C1 segment of cervical spinal cord (tissue), 14 donors: ENCODE data around the gene ANKLE2.
A peak's percentile ranks its signal among the peaks of the same experiment; 100 is the strongest.
"Not testable (repeated sequence)": the region's sequence is repeated elsewhere in the genome, so short reads cannot be mapped to it uniquely, and the experiment has no call there.

Experiments used
- DNase-seq, 14 donors: peaks; one replicate each; lab custom pipeline; 2025; lab: John Stamatoyannopoulos, UW

Gene ANKLE2

DNA sequence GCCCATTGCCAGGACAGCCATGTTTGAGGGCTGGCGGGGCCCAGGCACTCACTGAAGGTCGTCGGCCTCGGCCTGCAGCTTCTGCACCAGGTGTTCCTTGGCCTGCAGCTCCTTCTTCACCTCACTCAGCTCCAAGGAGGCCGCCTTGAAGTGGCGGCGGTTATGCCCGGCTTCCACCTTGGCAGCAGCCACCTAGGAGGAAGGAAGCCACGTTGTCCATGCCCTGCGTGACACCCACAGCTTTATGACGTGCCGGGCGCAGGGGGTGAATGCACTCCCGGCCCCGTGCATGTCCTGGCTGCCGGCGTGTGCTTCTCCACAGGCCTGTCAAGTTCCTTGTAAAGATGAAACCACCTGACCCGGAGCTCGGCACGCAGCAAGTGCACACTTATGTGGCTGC, 16.0 kb upstream of the ANKLE2 start:
- no peak for DNase-seq

GRCh38 chr12:132776816-132777568, 15.4 kb upstream of the ANKLE2 start:
- DNase-seq = peak in 2 of 14 donors; percentile 11 to 32

DNA sequence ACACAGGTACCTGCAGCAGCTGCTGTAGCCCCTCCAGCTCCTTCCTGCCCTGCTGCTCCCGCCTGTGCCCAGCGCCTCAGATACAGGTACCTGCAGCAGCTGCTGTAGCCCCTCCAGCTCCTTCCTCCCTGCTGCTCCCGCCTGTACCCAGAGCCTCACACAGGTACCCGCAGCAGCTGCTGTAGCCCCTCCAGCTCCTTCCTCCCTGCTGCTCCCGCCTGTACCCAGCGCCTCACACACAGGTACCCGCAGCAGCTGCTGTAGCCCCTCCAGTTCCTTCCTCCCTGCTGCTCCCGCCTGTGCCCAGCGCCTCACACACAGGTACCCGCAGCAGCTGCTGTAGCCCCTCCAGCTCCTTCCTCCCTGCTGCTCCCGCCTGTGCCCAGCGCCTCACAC, 14.6 kb upstream of the ANKLE2 start:
- DNase-seq = not testable (repeated sequence)

DNA sequence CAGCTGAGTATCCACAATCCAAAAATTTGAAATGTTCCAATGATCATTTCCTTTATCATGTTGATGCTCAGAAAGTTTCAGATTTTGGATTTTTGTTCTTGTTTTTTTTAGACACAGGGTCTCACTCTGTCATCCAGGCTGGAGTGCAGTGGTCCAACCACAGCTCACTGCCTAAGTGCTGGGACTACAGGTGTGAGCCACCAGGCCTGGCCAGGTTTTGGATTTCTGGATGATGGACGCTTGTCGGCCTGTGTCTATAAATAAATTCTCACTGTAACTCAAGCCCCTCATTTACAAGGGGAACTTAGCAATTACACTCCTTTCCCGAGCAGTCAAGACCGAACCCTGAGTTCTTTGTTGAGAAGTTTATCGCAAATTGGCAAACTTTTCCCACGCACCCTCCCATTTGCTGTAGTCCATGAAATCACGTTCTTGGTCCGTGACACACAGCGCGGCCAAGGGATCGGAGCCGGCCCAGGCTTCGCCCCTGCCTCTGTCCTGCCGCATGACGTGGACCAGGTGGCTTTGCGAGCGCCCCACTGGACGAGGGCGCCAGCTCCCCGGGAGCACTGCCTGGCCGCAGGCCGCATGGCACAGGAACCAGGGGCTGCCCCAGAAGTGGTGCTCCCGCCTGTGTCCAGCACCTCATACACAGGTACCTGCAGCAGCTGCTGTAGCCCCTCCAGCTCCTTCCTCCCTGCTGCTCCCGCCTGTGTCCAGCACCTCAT, 14.0 kb upstream of the ANKLE2 start:
- DNase-seq = no peak

GRCh38 chr12:132774646-132775275, 13.1 kb upstream of the ANKLE2 start:
- no peak for DNase-seq

GRCh38 chr12:132774159-132774558, 12.5 kb upstream of the ANKLE2 start:
- no peak for DNase-seq

DNA sequence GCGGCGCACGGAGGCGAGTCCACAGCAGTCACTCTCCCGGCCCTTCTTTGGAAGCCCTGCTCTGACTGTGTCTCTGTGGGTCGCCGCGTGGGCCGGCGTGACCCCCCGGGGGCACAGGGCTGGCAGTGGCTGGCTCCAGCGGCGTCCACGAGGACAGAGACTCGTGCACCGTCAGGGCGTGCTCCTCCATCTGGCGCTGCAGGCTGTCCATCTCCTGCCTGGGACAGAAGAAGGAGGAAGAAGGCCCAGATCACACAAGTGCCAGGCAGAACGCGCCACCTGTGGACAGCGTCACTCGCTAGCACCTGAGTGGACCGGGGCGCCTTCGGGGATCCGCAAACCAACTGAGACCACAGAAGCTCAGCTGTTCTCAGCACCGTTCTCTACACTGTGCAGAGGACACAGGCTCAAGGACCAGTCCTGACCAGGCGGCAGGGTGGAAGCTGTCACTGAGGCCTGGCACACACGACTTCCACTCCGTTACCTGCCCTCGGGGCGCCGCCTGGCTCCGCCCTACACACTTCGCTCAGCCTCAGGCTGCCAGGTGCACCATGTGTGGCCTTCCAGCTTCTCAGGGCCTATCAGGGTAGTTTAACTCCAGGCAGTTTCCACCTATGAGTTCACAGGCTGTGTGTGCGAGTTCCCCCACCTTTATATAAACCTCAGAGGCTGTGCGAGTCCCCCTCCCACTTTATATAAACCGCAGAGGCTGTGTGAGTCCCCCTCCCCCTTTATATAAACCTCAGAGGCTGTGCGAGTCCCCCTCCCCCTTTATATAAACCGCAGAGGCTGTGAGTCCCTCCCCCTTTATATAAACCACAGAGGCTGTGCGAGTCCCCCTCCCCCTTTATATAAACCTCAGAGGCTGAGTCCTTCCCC, 11.7 kb upstream of the ANKLE2 start:
- DNase-seq = no peak

- peak in 1 of 14 donors; percentile 6 for DNase-seq
These were observed 11.0 kb upstream of the ANKLE2 start for GRCh38 chr12:132772606-132773005.

DNA sequence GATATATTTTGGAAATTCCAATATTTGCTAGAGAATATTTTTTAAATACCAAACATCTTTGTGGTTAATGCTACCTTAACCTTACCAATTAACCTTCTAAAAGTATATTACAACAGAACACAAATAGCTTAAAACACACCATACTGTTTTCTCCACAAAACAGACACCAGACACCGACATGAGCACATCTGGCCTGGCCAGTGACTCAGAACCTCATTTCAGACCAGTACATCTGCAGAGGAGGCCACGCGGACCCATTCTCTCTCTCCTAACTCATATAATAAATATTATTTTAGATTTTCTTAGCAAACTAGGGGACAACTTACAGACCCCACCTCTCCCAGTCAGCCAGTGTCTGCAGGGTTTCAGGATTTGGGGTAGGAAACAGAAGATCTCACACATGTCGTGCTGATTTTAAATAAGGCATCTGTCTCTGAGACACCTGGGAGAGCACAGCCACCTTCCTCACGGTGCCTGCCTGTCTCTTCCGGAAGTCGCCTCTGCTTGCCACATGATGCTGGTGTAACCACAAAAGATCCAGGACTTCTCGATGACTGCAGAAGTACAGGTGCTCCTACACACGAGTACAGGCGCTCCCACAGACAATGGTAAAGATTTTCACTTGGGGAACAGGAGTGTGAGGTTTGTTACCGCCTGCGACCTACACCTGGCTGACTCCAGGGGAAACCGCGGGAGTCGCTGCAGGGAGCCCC, 9.7 kb upstream of the ANKLE2 start:
- DNase-seq = no peak

- DNase-seq = no peak
These were observed 4.9 kb upstream of the ANKLE2 start for GRCh38 chr12:132766380-132767085.

- no peak for DNase-seq
These were observed 3.7 kb upstream of the ANKLE2 start for GRCh38 chr12:132765361-132765760.

DNA sequence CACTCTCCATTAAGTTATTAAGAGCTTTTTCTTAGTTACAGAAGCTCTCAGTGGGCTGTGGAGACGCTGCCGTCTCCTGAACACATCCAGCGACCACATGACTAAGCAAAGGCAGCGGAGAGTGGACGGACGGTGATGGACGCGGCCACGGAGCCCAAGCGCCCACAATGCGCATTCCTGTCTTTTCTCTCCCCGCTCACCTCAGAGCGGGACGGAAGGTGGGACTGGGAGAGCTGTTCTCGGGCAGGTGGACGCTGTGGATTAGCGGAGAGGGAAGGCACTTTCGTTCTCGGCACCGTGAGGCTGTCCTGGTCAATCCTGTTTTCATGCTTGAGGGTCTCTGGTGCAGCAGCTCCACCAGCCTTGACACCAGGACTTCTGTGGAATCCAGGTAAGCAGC, 2.6 kb upstream of the ANKLE2 start:
- DNase-seq = no peak

DNA sequence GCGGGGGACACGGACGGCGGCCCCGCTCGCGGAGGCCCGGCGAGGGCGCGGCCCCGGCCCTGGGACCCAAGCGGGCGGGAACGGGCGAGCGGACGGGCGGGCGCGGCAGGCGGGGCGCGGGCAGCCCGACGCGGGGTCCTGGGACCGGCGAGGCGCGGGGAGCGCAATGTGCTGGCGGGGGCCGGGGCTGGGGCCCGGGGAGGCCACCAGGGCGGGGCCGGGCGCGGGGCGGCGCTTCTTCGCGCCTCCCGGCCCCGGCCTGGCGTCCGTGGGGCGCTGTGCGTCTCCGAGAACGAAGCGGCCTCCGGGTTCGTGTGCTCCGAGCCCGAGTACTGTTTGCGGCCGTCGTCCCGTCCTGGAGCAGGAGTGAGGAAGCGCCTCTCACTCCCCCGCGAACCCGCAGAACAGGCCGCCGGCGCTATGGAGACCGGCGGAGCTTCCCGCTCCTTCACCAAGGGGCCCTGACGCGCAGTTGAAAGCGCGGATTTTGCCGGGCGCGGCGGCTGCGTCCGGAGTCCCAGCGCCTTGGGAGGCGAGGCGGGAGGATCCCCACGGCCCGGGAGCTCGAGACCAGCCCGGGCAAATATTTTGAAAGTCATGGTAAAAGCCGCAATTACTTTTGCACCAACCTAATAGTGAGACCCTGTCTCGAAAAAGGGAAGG, 420 bp upstream of the ANKLE2 start:
- DNase-seq = peak in 13 of 14 donors; percentile 33 to 86 (median 68)

DNA sequence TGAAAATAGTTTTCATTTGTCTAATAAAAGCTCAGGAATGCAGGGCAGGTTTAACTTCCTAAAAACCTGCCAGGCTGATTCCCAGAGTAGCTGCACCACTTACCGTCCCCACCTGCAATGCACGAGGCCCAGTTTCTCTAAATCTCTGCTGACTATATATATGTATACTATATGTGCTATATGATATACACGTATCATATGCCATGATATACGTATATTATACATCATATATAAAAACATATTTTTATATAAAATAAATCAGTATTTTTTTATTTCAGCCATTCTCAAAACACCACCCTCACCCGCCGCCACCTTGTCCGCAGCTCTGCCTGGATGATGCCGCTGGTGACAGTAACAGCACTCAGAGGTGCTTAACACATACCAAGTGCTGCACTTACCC, 2.3 kb downstream of the ANKLE2 start:
- DNase-seq = no peak

DNA sequence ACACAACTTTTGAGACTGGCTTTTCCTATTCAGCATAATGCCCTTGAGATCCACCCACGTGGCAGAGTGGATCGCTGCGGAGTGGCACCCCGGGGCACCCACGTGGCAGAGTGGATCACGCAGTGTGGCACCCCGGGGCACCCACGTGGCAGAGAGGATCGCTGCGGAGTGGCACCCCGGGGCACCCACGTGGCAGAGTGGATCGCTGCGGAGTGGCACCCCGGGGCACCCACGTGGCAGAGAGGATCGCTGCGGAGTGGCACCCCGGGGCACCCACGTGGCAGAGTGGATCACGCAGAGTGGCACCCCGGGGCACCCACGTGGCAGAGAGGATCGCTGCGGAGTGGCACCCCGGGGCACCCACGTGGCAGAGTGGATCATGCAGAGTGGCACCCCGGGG, 2.8 kb downstream of the ANKLE2 start:
- DNase-seq = not testable (repeated sequence)

DNA sequence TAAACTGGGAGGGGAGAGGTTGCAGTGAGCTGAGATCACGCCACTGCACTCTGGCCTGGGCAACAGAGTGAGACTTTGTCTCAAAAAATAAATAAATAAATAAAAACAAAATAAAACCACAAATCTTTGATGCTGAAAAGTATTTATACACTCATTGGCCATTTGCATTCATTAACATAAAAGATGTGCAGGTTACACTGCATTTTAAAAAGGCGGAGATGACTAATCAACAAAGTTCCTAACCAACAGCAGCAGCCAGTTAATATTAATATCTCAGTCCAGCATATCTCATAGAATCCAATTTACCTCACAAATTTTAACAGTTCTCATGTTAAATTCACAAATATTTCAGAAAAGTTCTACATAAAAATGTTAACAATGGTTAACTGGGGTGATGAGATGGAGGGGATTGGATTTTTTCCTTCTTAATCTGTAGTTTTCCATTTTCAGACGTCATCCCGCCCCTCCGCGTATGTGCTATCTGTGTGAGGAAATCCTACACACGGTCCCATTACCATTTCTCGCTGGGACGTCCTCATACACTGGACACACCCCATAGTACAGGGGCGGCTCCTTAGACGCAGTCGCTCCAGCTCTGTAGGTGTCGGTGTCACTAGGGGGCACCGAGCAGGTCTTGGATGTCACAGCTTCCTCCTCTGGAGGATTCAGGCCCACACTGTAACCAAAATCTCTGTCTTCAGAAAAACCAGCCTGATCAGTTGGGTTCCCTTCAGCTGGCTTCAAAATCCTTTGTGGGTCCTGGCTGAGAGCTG, 7.3 kb downstream of the ANKLE2 start:
- DNase-seq = no peak

GRCh38 chr12:132753670-132754069, 8.0 kb downstream of the ANKLE2 start:
- DNase-seq = not testable (repeated sequence)

- DNase-seq = no peak
These were observed 13.3 kb downstream of the ANKLE2 start for GRCh38 chr12:132748319-132748718.

DNA sequence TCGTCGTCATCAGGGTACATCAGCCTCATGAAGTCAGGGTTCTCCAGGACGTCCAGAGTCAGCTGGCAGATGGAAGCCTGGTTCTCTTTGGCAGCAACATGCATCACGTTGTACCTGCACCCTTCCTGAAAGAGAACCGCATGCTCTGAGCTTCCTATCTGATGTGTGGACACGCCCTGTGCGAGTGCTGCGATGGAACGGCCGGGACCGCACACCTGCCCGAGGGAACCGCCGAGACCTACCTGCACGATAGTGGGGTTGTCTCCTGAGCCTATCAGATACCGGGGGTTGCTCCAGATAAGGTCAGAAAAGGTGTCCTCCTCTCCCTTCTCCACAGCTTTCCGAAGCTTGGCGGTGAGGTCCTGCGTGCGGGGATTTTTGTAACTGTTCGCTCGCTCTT, 13.7 kb downstream of the ANKLE2 start:
- no peak for DNase-seq
